A549 (cell line): ENCODE measurements around the gene STX8.

Source experiments
- BCL3 ChIP-seq: fragments of >200 bp; sonication (Bioruptor Twin); formaldehyde crosslinking; IDR thresholded peaks from 3 replicates; pipeline ENCODE4 v1.6.1; 2016
- HDAC2 ChIP-seq: fragments of 200-600 bp; sonication (generic); IDR thresholded peaks from 2 replicates; pipeline ENCODE4 v1.6.1; 2016
- KDM1A ChIP-seq: fragments of 200-600 bp; sonication (generic); IDR thresholded peaks from 2 replicates; pipeline ENCODE4 v1.6.1; 2016; ENCODE audit warnings: low read depth, mild to moderate bottlenecking
- MAX ChIP-seq: IDR thresholded peaks from 2 replicates; pipeline ENCODE4 v1.6.1; 2012
- MAZ ChIP-seq: fragments of 150-350 bp; IDR thresholded peaks from 2 replicates; pipeline ENCODE4 v1.6.1; 2014; ENCODE audit warnings: antibody characterized with exemption, low read depth, low read length, borderline replicate concordance
- NPAS2 ChIP-seq: fragments of 250-450 bp; sonication (Bioruptor Pico); IDR thresholded peaks from 2 replicates; pipeline ENCODE4 v1.8.0; 2022; ENCODE audit warnings: mild to moderate bottlenecking, moderate library complexity, borderline replicate concordance
- POLR2A ChIP-seq: IDR thresholded peaks from 2 replicates; pipeline ENCODE4 v1.6.1; 2012; ENCODE audit warnings: mild to moderate bottlenecking, low read length
- RAD21 ChIP-seq, 2 experiments: fragments of >200 bp in 1 of 2; sonication (Bioruptor Twin) in 1 of 2; formaldehyde crosslinking in 1 of 2; IDR thresholded peaks in 1 of 2; conservative IDR thresholded peaks in 1 of 2; 2 replicates in 1 of 2; 3 replicates in 1 of 2; pipeline ENCODE4 v1.6.1; 2012 to 2018; ENCODE audit warnings: inconsistent platforms in 1 of 2
- RNF2 ChIP-seq: fragments of 200-600 bp; sonication (generic); IDR thresholded peaks from 2 replicates; pipeline ENCODE4 v1.6.1; 2016; ENCODE audit warnings: low read depth, mild to moderate bottlenecking, antibody characterized with exemption, moderate library complexity, borderline replicate concordance
- TF ChIP-seq, protein P1 (sequence below): fragments of 200-600 bp; sonication (generic); IDR thresholded peaks from 2 replicates; pipeline ENCODE4 v1.6.1; 2016; ENCODE audit warnings: antibody characterized with exemption, mild to moderate bottlenecking, moderate library complexity
- TF ChIP-seq, protein P2 (sequence below): fragments of >200 bp; sonication (Bioruptor Twin); formaldehyde crosslinking; IDR thresholded peaks from 3 replicates; pipeline ENCODE4 v1.5.1; 2016

DNA sequence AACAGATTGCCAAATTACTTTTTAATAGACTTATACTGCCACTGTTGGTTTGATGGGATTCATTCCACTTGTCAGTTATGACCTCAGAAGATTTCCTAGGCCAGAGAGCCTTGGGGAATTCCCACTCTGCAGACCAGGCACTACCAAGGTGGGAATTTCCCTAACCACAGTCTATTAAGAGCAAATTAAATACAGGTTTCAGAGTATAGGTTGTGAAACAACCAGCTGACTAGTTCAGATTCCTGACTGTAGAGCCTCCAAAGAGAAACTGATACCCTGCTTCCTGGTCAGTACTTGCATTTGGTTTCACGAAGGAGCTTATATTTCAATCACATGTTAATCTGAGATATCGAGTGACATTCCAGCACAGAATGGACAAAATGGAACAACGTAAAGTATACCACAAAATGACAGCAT is 186.5 kb downstream of the STX8 start:
- TF ChIP-seq, protein P1, sequence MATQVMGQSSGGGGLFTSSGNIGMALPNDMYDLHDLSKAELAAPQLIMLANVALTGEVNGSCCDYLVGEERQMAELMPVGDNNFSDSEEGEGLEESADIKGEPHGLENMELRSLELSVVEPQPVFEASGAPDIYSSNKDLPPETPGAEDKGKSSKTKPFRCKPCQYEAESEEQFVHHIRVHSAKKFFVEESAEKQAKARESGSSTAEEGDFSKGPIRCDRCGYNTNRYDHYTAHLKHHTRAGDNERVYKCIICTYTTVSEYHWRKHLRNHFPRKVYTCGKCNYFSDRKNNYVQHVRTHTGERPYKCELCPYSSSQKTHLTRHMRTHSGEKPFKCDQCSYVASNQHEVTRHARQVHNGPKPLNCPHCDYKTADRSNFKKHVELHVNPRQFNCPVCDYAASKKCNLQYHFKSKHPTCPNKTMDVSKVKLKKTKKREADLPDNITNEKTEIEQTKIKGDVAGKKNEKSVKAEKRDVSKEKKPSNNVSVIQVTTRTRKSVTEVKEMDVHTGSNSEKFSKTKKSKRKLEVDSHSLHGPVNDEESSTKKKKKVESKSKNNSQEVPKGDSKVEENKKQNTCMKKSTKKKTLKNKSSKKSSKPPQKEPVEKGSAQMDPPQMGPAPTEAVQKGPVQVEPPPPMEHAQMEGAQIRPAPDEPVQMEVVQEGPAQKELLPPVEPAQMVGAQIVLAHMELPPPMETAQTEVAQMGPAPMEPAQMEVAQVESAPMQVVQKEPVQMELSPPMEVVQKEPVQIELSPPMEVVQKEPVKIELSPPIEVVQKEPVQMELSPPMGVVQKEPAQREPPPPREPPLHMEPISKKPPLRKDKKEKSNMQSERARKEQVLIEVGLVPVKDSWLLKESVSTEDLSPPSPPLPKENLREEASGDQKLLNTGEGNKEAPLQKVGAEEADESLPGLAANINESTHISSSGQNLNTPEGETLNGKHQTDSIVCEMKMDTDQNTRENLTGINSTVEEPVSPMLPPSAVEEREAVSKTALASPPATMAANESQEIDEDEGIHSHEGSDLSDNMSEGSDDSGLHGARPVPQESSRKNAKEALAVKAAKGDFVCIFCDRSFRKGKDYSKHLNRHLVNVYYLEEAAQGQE: no peak
- TF ChIP-seq POLR2A: no peak
- TF ChIP-seq, protein P2, sequence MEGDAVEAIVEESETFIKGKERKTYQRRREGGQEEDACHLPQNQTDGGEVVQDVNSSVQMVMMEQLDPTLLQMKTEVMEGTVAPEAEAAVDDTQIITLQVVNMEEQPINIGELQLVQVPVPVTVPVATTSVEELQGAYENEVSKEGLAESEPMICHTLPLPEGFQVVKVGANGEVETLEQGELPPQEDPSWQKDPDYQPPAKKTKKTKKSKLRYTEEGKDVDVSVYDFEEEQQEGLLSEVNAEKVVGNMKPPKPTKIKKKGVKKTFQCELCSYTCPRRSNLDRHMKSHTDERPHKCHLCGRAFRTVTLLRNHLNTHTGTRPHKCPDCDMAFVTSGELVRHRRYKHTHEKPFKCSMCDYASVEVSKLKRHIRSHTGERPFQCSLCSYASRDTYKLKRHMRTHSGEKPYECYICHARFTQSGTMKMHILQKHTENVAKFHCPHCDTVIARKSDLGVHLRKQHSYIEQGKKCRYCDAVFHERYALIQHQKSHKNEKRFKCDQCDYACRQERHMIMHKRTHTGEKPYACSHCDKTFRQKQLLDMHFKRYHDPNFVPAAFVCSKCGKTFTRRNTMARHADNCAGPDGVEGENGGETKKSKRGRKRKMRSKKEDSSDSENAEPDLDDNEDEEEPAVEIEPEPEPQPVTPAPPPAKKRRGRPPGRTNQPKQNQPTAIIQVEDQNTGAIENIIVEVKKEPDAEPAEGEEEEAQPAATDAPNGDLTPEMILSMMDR: no peak
- no peak for TF ChIP-seq KDM1A
- no peak for TF ChIP-seq MAX
- TF ChIP-seq RAD21 (conservative IDR thresholded peaks at IDR 0.05 in 1 of 2, IDR thresholded peaks at IDR 0.05 in 1 of 2): no peak
- no peak for TF ChIP-seq NPAS2 (CRISPR knock-in tag)
- no peak for TF ChIP-seq BCL3
- no peak for TF ChIP-seq MAZ
- no peak for TF ChIP-seq HDAC2
- TF ChIP-seq RNF2: no peak
